Measurements from ENCODE around the gene FBXL17. TPM values are rescaled to one million over a fixed set of nuclear protein-coding genes. Genes with fewer than 3 reads are reported as not detected.

The FBXL17 gene
- total and polyA plus RNA-seq, 9 of the 15 experiments (the other 6 are each of a cell fraction or from before 2014, with no cell fraction given): 0.32 to 5.4 (median 1.8) TPM

- TF ChIP-seq RFX7 (CRISPR knock-in tag; IDR thresholded peaks at IDR 0.05): no peak
- no peak for TF ChIP-seq ZNF143 (CRISPR knock-in tag; IDR thresholded peaks at IDR 0.05)
Measured at GRCh38 chr5:107861565-107861964, 520.3 kb downstream of the FBXL17 start (continued).

- WGBS (ENCODE audit: insufficient coverage, low coverage, missing lambda C conversion rate): 0% methylated on average over 1 of the region's 1 CpG
- in situ Hi-C loops (cut with MboI) (no loop called here), intact Hi-C loops (cut with micrococcal nuclease) (no loop called here)
- no peaks in the 10 kb centered on the region for H3K36me3 ChIP-seq (ENCODE audit: control insufficient read depth, insufficient read depth, low read length)
- TF ChIP-seq SMAD2 (IDR thresholded peaks at IDR 0.05; ENCODE audit: low read depth, low read length): no peak
- FAIRE-seq (no peak), ATAC-seq (no peak), DNase-seq (ENCODE audit: extremely low read depth in 1 of 4, low spot score in 3 of 4) (no peak)
- no peaks in the 10 kb centered on the region for H4K20me1 ChIP-seq (replicated peaks; ENCODE audit: control insufficient read depth, insufficient read depth, low read length)
- no TSS peak for BruUV-seq (replicated peaks)
- no peak overlapping the region for H3K9ac ChIP-seq (ENCODE audit: insufficient read depth in 1 of 2, low read depth in 2 of 2, low read length in 2 of 2)
- H3K9me3 ChIP-seq (replicated peaks; ENCODE audit: control insufficient read depth, insufficient read depth, low read depth, low read length): no peaks in the 10 kb centered on the region
- H3K4me2 ChIP-seq (ENCODE audit: insufficient read depth, low read length): no peak overlapping the region
- no peaks in the 10 kb centered on the region for H3K79me2 ChIP-seq (ENCODE audit: control insufficient read depth, insufficient read depth, low read length)
- no peaks in the 10 kb centered on the region for H3K27me3 ChIP-seq (ENCODE audit: control insufficient read depth in 2 of 2, insufficient read depth in 2 of 2, low read length in 2 of 2)
- H3K27ac ChIP-seq (ENCODE audit: extremely low read depth, low read depth, low read length): no peak overlapping the region
- CTCF ChIA-PET (ENCODE audit: low intra/inter-chr PET ratio): no interaction called here
- H2AFZ ChIP-seq (ENCODE audit: low read depth, low read length): no peak overlapping the region
- H3K4me3 ChIP-seq: no peak overlapping the region
- no peaks in the 10 kb centered on the region for H3K9me1 ChIP-seq (ENCODE audit: control insufficient read depth, insufficient read depth, low read length)
- POLR2A ChIA-PET: no interaction called here
- no peaks in the 10 kb centered on the region for H3K4me1 ChIP-seq (replicated peaks in 1 of 2; ENCODE audit: control insufficient read depth in 2 of 2, insufficient read depth in 2 of 2, low read length in 2 of 2)
Measured at GRCh38 chr5:107860044-107860443, 521.9 kb downstream of the FBXL17 start.

DNA sequence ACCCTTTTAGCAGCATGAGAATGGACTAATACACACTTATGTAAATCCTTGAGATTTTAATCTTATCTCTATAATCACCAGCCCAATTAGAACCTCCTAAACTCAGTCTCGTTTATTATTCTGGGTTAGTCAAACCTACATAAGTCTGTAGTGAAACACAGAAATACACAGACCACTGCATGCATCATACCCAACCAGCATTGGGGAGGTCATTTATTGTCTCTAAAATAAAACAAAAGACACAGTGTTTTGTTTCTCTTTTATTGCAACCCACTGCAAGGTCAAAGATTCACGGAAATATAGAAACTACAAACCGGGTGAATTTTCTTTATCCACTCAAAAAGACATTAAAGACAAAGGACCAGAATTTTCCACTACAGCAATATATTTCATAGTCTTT, 523.1 kb downstream of the FBXL17 start:
- Histone ChIP-seq H3K27ac (ENCODE audit: extremely low read depth, low read depth, low read length) (no peak overlapping the region), H3K9ac (ENCODE audit: insufficient read depth in 1 of 2, low read depth in 2 of 2, low read length in 2 of 2) (no peak overlapping the region), H3K4me3 (no peak overlapping the region), H2AFZ (ENCODE audit: low read depth, low read length) (no peak overlapping the region), H3K79me2 (ENCODE audit: control insufficient read depth, insufficient read depth, low read length) (no peaks in the 10 kb centered on the region), H3K9me3 (replicated peaks; ENCODE audit: control insufficient read depth, insufficient read depth, low read depth, low read length) (no peaks in the 10 kb centered on the region; the same call in 1 of the 2 replicates), H3K4me1 (replicated peaks in 1 of 2; ENCODE audit: control insufficient read depth in 2 of 2, insufficient read depth in 2 of 2, low read length in 2 of 2) (no peaks in the 10 kb centered on the region), H3K9me1 (ENCODE audit: control insufficient read depth, insufficient read depth, low read length) (no peaks in the 10 kb centered on the region), H4K20me1 (replicated peaks; ENCODE audit: control insufficient read depth, insufficient read depth, low read length) (no peaks in the 10 kb centered on the region), H3K4me2 (ENCODE audit: insufficient read depth, low read length) (no peak overlapping the region), H3K36me3 (ENCODE audit: control insufficient read depth, insufficient read depth, low read length) (no peaks in the 10 kb centered on the region), H3K27me3 (ENCODE audit: control insufficient read depth in 2 of 2, insufficient read depth in 2 of 2, low read length in 2 of 2) (no peaks in the 10 kb centered on the region)
- BruUV-seq (replicated peaks): no TSS peak
- no peak for ATAC-seq
- intact Hi-C loops (cut with micrococcal nuclease) (no loop called here), in situ Hi-C loops (cut with MboI) (no loop called here)
- POLR2A ChIA-PET: no interaction called here
- no peak for DNase-seq (ENCODE audit: extremely low read depth in 1 of 4, low spot score in 3 of 4)
- CTCF ChIA-PET (ENCODE audit: low intra/inter-chr PET ratio): no interaction called here
- FAIRE-seq: no peak
- WGBS (ENCODE audit: insufficient coverage, low coverage, missing lambda C conversion rate): 2% methylated on average over 3 of the region's 3 CpGs
- TF ChIP-seq ZNF239 (CRISPR knock-in tag; IDR thresholded peaks at IDR 0.05) (no peak), CBX2 (IDR thresholded peaks at IDR 0.05; ENCODE audit: insufficient read depth, low read length, poor library complexity, severe bottlenecking) (no peak), HINFP (tag; conservative IDR thresholded peaks at IDR 0.05; ENCODE audit: low read depth) (no peak), SUPT5H (IDR thresholded peaks at IDR 0.05) (no peak), FIP1L1 (IDR thresholded peaks at IDR 0.05; ENCODE audit: low read depth, low read length, poor library complexity, severe bottlenecking) (no peak), ZNF644 (tag; IDR thresholded peaks at IDR 0.05; ENCODE audit: low read depth) (no peak), ZBTB1 (CRISPR knock-in tag; IDR thresholded peaks at IDR 0.05; ENCODE audit: borderline replicate concordance, low read depth) (no peak), HCFC1 (IDR thresholded peaks at IDR 0.05; ENCODE audit: low read depth, low read length) (no peak)
- TF ChIP-seq, protein P1, sequence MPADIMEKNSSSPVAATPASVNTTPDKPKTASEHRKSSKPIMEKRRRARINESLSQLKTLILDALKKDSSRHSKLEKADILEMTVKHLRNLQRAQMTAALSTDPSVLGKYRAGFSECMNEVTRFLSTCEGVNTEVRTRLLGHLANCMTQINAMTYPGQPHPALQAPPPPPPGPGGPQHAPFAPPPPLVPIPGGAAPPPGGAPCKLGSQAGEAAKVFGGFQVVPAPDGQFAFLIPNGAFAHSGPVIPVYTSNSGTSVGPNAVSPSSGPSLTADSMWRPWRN (IDR thresholded peaks at IDR 0.05; ENCODE audit: low read depth): no peak

All from K562 (cell line).